ENCODE results near the gene TMEM151B. TPM values are rescaled to one million over a fixed set of nuclear protein-coding genes. Genes with fewer than 3 reads are reported as not detected.

Gene TMEM151B
- total and polyA plus RNA-seq, 10 of the 15 experiments (the other 5 are each of a cell fraction or from before 2014, with no cell fraction given): 0.01 to 0.19 (median 0.05) TPM; not detected in 6

GRCh38 chr6:44235891-44236516, 34.2 kb upstream of the TMEM151B start:
- Histone ChIP-seq H4K20me1 (ENCODE audit: control insufficient read depth, insufficient read depth) (no peaks in the 10 kb centered on the region), H3K4me2 (ENCODE audit: control insufficient read depth, insufficient read depth) (no peak overlapping the region), H3K4me3 (no peak overlapping the region), H3K27ac (ENCODE audit: control insufficient read depth, insufficient read depth) (no peak overlapping the region), H2AFZ (ENCODE audit: control insufficient read depth, low read depth, low read length) (no peak overlapping the region), H3K9ac (ENCODE audit: control insufficient read depth, insufficient read depth, low read length) (no peak overlapping the region), H3K9me3 (replicated peaks; ENCODE audit: control insufficient read depth, insufficient read depth, low read length) (no peaks in the 10 kb centered on the region), H3K79me2 (ENCODE audit: control insufficient read depth, insufficient read depth, low read length) (no peaks in the 10 kb centered on the region), H3K27me3 (replicated peaks in 1 of 2; ENCODE audit: control insufficient read depth in 2 of 2, insufficient read depth in 2 of 2, low read length in 1 of 2) (no peaks in the 10 kb centered on the region), H3K4me1 (ENCODE audit: control insufficient read depth, insufficient read depth, low read length) (peaks cover 8% of the 10 kb centered on the region), H3K36me3 (ENCODE audit: control insufficient read depth in 2 of 2, insufficient read depth in 2 of 2, low read length in 1 of 2) (peaks cover 4 to 10% of the 10 kb centered on the region in 2 experiments; a peak in 3 of 4 replicates)
- in situ Hi-C loops (cut with MboI): loop anchor here (5.0 to 10.0 kb wide), 2 partner anchors 64 to 131 kb away; no protein-coding TSS in a partner anchor
- ChIA-PET RAD21 (ENCODE audit: unreplicated experiment) (interaction anchor here (1.3 to 4.8 kb wide), 4 partner anchors 12 to 63 kb away, joined by 5 to 29 read pairs (median 16); partner anchors contain the start of gene SLC29A1), SMC1A (ENCODE audit: uncharacterized antibody, unreplicated experiment) (interaction anchor here (1.0 to 3.5 kb wide), 8 partner anchors 9 to 63 kb away, joined by 3 to 26 read pairs (median 6); no protein-coding TSS in a partner anchor), POLR2A (interaction anchor here (0.6 to 4.4 kb wide), 4 partner anchors 11 to 28 kb away, joined by 3 to 27 read pairs (median 4); partner anchors contain the start of gene HSP90AB1), CTCF (interaction anchor here (0.9 to 6.4 kb wide), 15 partner anchors 10 to 138 kb away, joined by 3 to 117 read pairs (median 10); partner anchors contain the start of genes HSP90AB1, MYMX and SLC29A1)
- intact Hi-C loops (cut with micrococcal nuclease; ENCODE audit: unreplicated experiment): no loop called here
- ATAC-seq: no peak
- BruUV-seq (replicated peaks): no TSS peak
- no peak for FAIRE-seq
- 66% methylated on average over 6 of the region's 6 CpGs for WGBS (ENCODE audit: insufficient coverage, insufficient replicate concordance, low lambda C conversion rate, missing lambda C conversion rate)
- DNase-seq (ENCODE audit: low read depth, low spot score): no peak
- TF ChIP-seq MYB (IDR thresholded peaks at IDR 0.05; ENCODE audit: borderline replicate concordance, low read depth, low read length) (no peak), NBN (IDR thresholded peaks at IDR 0.05) (no peak), NR2C2 (IDR thresholded peaks at IDR 0.05; ENCODE audit: borderline replicate concordance, control insufficient read depth, insufficient read length, low read depth) (no peak), CHD2 (IDR thresholded peaks at IDR 0.05; ENCODE audit: borderline replicate concordance, low read depth, low read length) (no peak), MLLT1 (IDR thresholded peaks at IDR 0.05) (no peak)
- TF ChIP-seq, protein P1, sequence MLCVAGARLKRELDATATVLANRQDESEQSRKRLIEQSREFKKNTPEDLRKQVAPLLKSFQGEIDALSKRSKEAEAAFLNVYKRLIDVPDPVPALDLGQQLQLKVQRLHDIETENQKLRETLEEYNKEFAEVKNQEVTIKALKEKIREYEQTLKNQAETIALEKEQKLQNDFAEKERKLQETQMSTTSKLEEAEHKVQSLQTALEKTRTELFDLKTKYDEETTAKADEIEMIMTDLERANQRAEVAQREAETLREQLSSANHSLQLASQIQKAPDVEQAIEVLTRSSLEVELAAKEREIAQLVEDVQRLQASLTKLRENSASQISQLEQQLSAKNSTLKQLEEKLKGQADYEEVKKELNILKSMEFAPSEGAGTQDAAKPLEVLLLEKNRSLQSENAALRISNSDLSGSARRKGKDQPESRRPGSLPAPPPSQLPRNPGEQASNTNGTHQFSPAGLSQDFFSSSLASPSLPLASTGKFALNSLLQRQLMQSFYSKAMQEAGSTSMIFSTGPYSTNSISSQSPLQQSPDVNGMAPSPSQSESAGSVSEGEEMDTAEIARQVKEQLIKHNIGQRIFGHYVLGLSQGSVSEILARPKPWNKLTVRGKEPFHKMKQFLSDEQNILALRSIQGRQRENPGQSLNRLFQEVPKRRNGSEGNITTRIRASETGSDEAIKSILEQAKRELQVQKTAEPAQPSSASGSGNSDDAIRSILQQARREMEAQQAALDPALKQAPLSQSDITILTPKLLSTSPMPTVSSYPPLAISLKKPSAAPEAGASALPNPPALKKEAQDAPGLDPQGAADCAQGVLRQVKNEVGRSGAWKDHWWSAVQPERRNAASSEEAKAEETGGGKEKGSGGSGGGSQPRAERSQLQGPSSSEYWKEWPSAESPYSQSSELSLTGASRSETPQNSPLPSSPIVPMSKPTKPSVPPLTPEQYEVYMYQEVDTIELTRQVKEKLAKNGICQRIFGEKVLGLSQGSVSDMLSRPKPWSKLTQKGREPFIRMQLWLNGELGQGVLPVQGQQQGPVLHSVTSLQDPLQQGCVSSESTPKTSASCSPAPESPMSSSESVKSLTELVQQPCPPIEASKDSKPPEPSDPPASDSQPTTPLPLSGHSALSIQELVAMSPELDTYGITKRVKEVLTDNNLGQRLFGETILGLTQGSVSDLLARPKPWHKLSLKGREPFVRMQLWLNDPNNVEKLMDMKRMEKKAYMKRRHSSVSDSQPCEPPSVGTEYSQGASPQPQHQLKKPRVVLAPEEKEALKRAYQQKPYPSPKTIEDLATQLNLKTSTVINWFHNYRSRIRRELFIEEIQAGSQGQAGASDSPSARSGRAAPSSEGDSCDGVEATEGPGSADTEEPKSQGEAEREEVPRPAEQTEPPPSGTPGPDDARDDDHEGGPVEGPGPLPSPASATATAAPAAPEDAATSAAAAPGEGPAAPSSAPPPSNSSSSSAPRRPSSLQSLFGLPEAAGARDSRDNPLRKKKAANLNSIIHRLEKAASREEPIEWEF (IDR thresholded peaks at IDR 0.05; ENCODE audit: insufficient replicate concordance, low read depth, low read length): no peak
- TF ChIP-seq, protein P2, sequence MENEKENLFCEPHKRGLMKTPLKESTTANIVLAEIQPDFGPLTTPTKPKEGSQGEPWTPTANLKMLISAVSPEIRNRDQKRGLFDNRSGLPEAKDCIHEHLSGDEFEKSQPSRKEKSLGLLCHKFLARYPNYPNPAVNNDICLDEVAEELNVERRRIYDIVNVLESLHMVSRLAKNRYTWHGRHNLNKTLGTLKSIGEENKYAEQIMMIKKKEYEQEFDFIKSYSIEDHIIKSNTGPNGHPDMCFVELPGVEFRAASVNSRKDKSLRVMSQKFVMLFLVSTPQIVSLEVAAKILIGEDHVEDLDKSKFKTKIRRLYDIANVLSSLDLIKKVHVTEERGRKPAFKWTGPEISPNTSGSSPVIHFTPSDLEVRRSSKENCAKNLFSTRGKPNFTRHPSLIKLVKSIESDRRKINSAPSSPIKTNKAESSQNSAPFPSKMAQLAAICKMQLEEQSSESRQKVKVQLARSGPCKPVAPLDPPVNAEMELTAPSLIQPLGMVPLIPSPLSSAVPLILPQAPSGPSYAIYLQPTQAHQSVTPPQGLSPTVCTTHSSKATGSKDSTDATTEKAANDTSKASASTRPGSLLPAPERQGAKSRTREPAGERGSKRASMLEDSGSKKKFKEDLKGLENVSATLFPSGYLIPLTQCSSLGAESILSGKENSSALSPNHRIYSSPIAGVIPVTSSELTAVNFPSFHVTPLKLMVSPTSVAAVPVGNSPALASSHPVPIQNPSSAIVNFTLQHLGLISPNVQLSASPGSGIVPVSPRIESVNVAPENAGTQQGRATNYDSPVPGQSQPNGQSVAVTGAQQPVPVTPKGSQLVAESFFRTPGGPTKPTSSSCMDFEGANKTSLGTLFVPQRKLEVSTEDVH (IDR thresholded peaks at IDR 0.05; ENCODE audit: low read depth, partially characterized antibody): no peak
- TF ChIP-seq, protein P3, sequence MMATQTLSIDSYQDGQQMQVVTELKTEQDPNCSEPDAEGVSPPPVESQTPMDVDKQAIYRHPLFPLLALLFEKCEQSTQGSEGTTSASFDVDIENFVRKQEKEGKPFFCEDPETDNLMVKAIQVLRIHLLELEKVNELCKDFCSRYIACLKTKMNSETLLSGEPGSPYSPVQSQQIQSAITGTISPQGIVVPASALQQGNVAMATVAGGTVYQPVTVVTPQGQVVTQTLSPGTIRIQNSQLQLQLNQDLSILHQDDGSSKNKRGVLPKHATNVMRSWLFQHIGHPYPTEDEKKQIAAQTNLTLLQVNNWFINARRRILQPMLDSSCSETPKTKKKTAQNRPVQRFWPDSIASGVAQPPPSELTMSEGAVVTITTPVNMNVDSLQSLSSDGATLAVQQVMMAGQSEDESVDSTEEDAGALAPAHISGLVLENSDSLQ (IDR thresholded peaks at IDR 0.05): no peak
- TF ChIP-seq, protein P4, sequence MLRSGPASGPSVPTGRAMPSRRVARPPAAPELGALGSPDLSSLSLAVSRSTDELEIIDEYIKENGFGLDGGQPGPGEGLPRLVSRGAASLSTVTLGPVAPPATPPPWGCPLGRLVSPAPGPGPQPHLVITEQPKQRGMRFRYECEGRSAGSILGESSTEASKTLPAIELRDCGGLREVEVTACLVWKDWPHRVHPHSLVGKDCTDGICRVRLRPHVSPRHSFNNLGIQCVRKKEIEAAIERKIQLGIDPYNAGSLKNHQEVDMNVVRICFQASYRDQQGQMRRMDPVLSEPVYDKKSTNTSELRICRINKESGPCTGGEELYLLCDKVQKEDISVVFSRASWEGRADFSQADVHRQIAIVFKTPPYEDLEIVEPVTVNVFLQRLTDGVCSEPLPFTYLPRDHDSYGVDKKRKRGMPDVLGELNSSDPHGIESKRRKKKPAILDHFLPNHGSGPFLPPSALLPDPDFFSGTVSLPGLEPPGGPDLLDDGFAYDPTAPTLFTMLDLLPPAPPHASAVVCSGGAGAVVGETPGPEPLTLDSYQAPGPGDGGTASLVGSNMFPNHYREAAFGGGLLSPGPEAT (IDR thresholded peaks at IDR 0.05; ENCODE audit: low read depth): no peak

Measured in GM12878 (cell line).